Measurements from ENCODE around the gene UBR4. TPM values are rescaled to one million over a fixed set of nuclear protein-coding genes. Genes with fewer than 3 reads are reported as not detected.

UBR4 gene
- polyA plus RNA-seq, 1 of the 3 experiments (the other 2 are of a cell fraction), result 68.7 TPM

DNA sequence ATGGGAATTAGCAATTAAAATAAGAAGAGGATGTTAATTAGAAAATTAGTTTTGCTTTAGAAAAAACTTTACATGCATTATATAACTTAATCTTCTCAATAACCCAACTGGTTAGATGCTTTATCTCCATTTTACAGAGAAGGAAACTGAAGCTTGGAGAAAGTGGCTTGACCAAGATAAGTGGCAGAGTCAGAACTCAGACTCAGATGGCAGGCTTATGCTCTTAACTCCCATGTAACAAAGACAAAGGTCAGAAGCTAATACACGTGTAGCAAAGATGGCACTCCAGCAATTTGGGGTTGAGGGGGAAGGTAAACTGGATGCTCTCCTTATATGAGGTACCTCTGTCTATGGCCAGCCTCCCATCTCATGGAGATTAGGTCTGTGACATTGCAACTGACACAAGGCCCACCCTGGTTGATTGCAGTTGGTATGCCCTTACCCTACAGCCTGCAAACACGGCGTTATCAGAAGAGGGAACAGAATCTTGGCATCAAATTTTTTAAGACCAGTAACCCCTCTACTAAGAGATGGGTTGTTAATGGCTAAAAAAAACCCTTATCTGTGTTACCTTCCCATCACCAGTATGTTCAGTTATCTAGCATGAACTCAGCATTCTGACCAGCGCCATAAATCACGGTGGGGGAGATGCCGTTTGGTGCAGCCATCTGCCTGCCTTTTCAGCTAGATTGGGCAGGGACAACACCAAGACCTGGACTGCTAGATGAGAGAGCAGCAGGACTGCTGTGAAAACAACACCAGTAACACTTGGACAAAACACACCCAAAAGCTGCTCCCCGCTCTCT, 97.0 kb downstream of the UBR4 start:
- Histone ChIP-seq H3K36me3 (replicated peaks in 1 of 2; ENCODE audit: control insufficient read depth in 1 of 2, insufficient read depth in 2 of 2, low read length in 1 of 2) (peaks cover 84 to 94% of the 10 kb centered on the region in 2 experiments), H2AFZ (ENCODE audit: low read depth) (no peak overlapping the region), H3K9me3 (no peaks in the 10 kb centered on the region), H3K4me1 (ENCODE audit: control insufficient read depth in 1 of 2, insufficient read depth in 2 of 2, low read depth in 1 of 2, low read length in 1 of 2) (no peaks in the 10 kb centered on the region), H3K9me2 (no peaks in the 10 kb centered on the region), H3K27me3 (ENCODE audit: insufficient read depth) (no peaks in the 10 kb centered on the region), H4K20me1 (ENCODE audit: insufficient read depth) (no peaks in the 10 kb centered on the region), H3K4me2 (no peak overlapping the region), H3K79me2 (ENCODE audit: insufficient read depth) (no peaks in the 10 kb centered on the region), H3K9ac (no peak overlapping the region), H3K4me3 (ENCODE audit: low read depth in 2 of 2, low read length in 1 of 2) (no peak overlapping the region), H3K27ac (ENCODE audit: low read depth in 2 of 2, low read length in 1 of 2) (no peak overlapping the region), H3F3A (replicated peaks; ENCODE audit: insufficient read depth) (peaks cover 4% of the 10 kb centered on the region)
- POLR2A ChIA-PET, result no interaction called here
- CTCF ChIA-PET, result interaction anchor here (0.8 to 6.2 kb wide), 30 partner anchors 8 to 515 kb away, joined by 3 to 49 read pairs (median 6); partner anchors contain the start of gene ALDH4A1
- TF ChIP-seq JUND (IDR thresholded peaks at IDR 0.05), result no peak
- TF ChIP-seq, protein P1, sequence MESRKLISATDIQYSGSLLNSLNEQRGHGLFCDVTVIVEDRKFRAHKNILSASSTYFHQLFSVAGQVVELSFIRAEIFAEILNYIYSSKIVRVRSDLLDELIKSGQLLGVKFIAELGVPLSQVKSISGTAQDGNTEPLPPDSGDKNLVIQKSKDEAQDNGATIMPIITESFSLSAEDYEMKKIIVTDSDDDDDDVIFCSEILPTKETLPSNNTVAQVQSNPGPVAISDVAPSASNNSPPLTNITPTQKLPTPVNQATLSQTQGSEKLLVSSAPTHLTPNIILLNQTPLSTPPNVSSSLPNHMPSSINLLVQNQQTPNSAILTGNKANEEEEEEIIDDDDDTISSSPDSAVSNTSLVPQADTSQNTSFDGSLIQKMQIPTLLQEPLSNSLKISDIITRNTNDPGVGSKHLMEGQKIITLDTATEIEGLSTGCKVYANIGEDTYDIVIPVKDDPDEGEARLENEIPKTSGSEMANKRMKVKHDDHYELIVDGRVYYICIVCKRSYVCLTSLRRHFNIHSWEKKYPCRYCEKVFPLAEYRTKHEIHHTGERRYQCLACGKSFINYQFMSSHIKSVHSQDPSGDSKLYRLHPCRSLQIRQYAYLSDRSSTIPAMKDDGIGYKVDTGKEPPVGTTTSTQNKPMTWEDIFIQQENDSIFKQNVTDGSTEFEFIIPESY (IDR thresholded peaks at IDR 0.05; ENCODE audit: borderline replicate concordance, low read depth), result no peak
- no peak for TF ChIP-seq TCF12 (IDR thresholded peaks at IDR 0.05)
- no peak for TF ChIP-seq MXI1 (IDR thresholded peaks at IDR 0.05; ENCODE audit: low read depth, low read length)
- no peak for TF ChIP-seq NRF1 (IDR thresholded peaks at IDR 0.05; ENCODE audit: low read depth, low read length)
- TF ChIP-seq POLR2AphosphoS5 (IDR thresholded peaks at IDR 0.05; ENCODE audit: low read depth, low read length), result no peak
- TF ChIP-seq NFIC (IDR thresholded peaks at IDR 0.05; ENCODE audit: borderline replicate concordance), result no peak
- TF ChIP-seq, protein P2, sequence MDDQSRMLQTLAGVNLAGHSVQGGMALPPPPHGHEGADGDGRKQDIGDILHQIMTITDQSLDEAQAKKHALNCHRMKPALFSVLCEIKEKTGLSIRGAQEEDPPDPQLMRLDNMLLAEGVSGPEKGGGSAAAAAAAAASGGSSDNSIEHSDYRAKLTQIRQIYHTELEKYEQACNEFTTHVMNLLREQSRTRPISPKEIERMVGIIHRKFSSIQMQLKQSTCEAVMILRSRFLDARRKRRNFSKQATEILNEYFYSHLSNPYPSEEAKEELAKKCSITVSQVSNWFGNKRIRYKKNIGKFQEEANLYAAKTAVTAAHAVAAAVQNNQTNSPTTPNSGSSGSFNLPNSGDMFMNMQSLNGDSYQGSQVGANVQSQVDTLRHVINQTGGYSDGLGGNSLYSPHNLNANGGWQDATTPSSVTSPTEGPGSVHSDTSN (IDR thresholded peaks at IDR 0.05), result no peak
- TF ChIP-seq RFX5 (IDR thresholded peaks at IDR 0.05; ENCODE audit: low read length), result no peak
- no peak for TF ChIP-seq RCOR1 (IDR thresholded peaks at IDR 0.05; ENCODE audit: low read length)
- no peak for TF ChIP-seq ELF1 (IDR thresholded peaks at IDR 0.05)
- TF ChIP-seq, protein P3, sequence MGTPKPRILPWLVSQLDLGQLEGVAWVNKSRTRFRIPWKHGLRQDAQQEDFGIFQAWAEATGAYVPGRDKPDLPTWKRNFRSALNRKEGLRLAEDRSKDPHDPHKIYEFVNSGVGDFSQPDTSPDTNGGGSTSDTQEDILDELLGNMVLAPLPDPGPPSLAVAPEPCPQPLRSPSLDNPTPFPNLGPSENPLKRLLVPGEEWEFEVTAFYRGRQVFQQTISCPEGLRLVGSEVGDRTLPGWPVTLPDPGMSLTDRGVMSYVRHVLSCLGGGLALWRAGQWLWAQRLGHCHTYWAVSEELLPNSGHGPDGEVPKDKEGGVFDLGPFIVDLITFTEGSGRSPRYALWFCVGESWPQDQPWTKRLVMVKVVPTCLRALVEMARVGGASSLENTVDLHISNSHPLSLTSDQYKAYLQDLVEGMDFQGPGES (IDR thresholded peaks at IDR 0.05; ENCODE audit: low read depth, low read length), result no peak
- TF ChIP-seq, protein P4, sequence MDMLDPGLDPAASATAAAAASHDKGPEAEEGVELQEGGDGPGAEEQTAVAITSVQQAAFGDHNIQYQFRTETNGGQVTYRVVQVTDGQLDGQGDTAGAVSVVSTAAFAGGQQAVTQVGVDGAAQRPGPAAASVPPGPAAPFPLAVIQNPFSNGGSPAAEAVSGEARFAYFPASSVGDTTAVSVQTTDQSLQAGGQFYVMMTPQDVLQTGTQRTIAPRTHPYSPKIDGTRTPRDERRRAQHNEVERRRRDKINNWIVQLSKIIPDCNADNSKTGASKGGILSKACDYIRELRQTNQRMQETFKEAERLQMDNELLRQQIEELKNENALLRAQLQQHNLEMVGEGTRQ (IDR thresholded peaks at IDR 0.05; ENCODE audit: borderline replicate concordance, low read depth, low read length), result no peak
- TF ChIP-seq GABPA (IDR thresholded peaks at IDR 0.05; ENCODE audit: low read depth), result no peak
- no peak for TF ChIP-seq GATA2 (CRISPR knock-in tag; IDR thresholded peaks at IDR 0.05)
- TF ChIP-seq FOXJ3 (CRISPR knock-in tag; IDR thresholded peaks at IDR 0.05), result no peak
- no peak for TF ChIP-seq FOXM1 (IDR thresholded peaks at IDR 0.05; ENCODE audit: low read depth)
- TF ChIP-seq EP300 (IDR thresholded peaks at IDR 0.05; ENCODE audit: borderline replicate concordance in 1 of 2, low read depth in 1 of 2, low read length in 1 of 2), result no peak
- no peak for TF ChIP-seq RXRA (IDR thresholded peaks at IDR 0.05; ENCODE audit: borderline replicate concordance, low read depth)
- 98% methylated on average over 7 of the region's 7 CpGs for WGBS (ENCODE audit: low lambda C conversion rate)
- no peak for DNase-seq
